Panc1 (cell line): ENCODE measurements around the gene KRT86. TPM values are rescaled to one million over a fixed set of nuclear protein-coding genes. Genes with fewer than 3 reads are reported as not detected.

ENCODE experiments used
- ATAC-seq: fragments of 200-7000 bp; cut with Tn5 transposase; 2 replicates; pipeline ENCODE4 v1.9.1; 2020; ENCODE audit warnings: mild to moderate bottlenecking, moderate library complexity
- BruUV-seq: library from RNA; stranded (reverse); fragments of 400-500 nt; replicated peaks from 2 replicates; lab custom pipeline; 2021; lab: Mats Ljungman, UMichigan
- CTCF ChIA-PET: fragments of 300-600 bp; sonication (Branson Sonifier 250); formaldehyde crosslinking; loops from one replicate; lab custom pipeline; 2022; ENCODE audit warnings: antibody characterized with exemption; lab: Charles Lee
- POLR2A ChIA-PET: fragments of 300-600 bp; sonication (Branson Sonifier 250); formaldehyde crosslinking; loops from one replicate; lab custom pipeline; 2022; ENCODE audit warnings: antibody characterized with exemption; lab: Charles Lee
- DNase-seq: peaks from one replicate; pipeline ENCODE4 v3.0.0-alpha.2; 2010; ENCODE audit warnings: low read depth, low spot score
- H3K27ac ChIP-seq: 2 replicates; pipeline ENCODE4 v1.5.1; 2011; ENCODE audit warnings: mild to moderate bottlenecking, low read length, inconsistent platforms
- H3K27me3 ChIP-seq: fragments of 200-500 bp; sonication (Bioruptor generic); 2 replicates; pipeline ENCODE4 v1.6.0; 2014; ENCODE audit warnings: low read length, inconsistent platforms; ENCODE audit not compliant: control insufficient read depth, insufficient read depth
- H3K36me3 ChIP-seq: fragments of 200-500 bp; sonication (Bioruptor generic); 2 replicates; pipeline ENCODE4 v1.5.1; 2014; ENCODE audit warnings: inconsistent platforms, mild to moderate bottlenecking, low read length, moderate library complexity; ENCODE audit not compliant: control insufficient read depth, insufficient read depth
- H3K4me1 ChIP-seq: 2 replicates; pipeline ENCODE4 v1.5.1; 2011; ENCODE audit warnings: inconsistent platforms, mild to moderate bottlenecking, low read length, moderate library complexity; ENCODE audit not compliant: control insufficient read depth, insufficient read depth
- H3K4me3 ChIP-seq, 2 experiments: 2 replicates each; pipeline ENCODE4 v1.5.1; 2011 to 2012; ENCODE audit warnings: low read depth in 2 of 2, low read length in 2 of 2, mild to moderate bottlenecking in 2 of 2, inconsistent platforms in 1 of 2, moderate library complexity in 1 of 2
- H3K9me3 ChIP-seq: fragments of 200-500 bp; sonication (Bioruptor generic); 2 replicates; pipeline ENCODE4 v1.5.1; 2014; ENCODE audit warnings: low read depth, mild to moderate bottlenecking, inconsistent platforms, low read length, moderate library complexity; ENCODE audit not compliant: control insufficient read depth, insufficient read depth
- POLR2AphosphoS5 ChIP-seq: IDR thresholded peaks from 2 replicates; pipeline ENCODE4 v1.6.1; 2012; ENCODE audit warnings: mild to moderate bottlenecking, low read depth, low read length, moderate library complexity
- SIN3A ChIP-seq: IDR thresholded peaks from 2 replicates; pipeline ENCODE4 v1.6.1; 2012; ENCODE audit warnings: low read depth, mild to moderate bottlenecking, low read length, moderate library complexity, borderline replicate concordance; ENCODE audit not compliant: insufficient read depth
- TCF7L2 ChIP-seq: IDR thresholded peaks from 2 replicates; pipeline ENCODE4 v1.6.1; 2011; ENCODE audit warnings: mild to moderate bottlenecking, low read depth, low read length, inconsistent platforms
- in situ Hi-C: cut with HindIII; loops from 2 replicates; pipeline ENCODE4 v1.10.0; 2016; ENCODE audit warnings: low sequenced_read_pairs, low pct_unique_long_range_greater_than_20kb
- intact Hi-C: fragments of 100-400 bp; cut with micrococcal nuclease; formaldehyde crosslinking; loops from one replicate; pipeline ENCODE4 v1.10.0; 2022; ENCODE audit not compliant: unreplicated experiment
- total RNA-seq: library from RNA; stranded (reverse); gene quantifications from one replicate; pipeline ENCODE4 v1.2.1, GENCODE V29; 2021; ENCODE audit not compliant: unreplicated experiment
- TF ChIP-seq, protein P1 (sequence below), 2 experiments: IDR thresholded peaks; 2 replicates each; pipeline ENCODE4 v1.6.1; 2011 to 2012; ENCODE audit warnings: low read depth in 2 of 2, control low read depth in 1 of 2, low read length in 1 of 2, mild to moderate bottlenecking in 1 of 2, moderate library complexity in 1 of 2; ENCODE audit not compliant: insufficient read depth in 1 of 2
- TF ChIP-seq, protein P2 (sequence below): fragments of 450-650 bp; IDR thresholded peaks from 2 replicates; pipeline ENCODE4 v1.5.1; 2017; ENCODE audit warnings: mild to moderate bottlenecking

Gene KRT86
- total RNA-seq, 1 experiment from 2014 or later = 1.1 TPM

GRCh38 chr12:52346593-52346992 lies 72.1 kb downstream of the KRT86 start:
- H3K27ac ChIP-seq = no peak overlapping the region
- CTCF ChIA-PET = no interaction called here
- DNase-seq = no peak
- no peak overlapping the region for H3K4me3 ChIP-seq
- ATAC-seq = no peak
- in situ Hi-C loops = no loop called here
- H3K4me1 ChIP-seq = peaks cover 8% of the 10 kb centered on the region
- H3K36me3 ChIP-seq = no peaks in the 10 kb centered on the region
- intact Hi-C loops = no loop called here
- peaks cover 2% of the 10 kb centered on the region; the same call in 1 of the 2 replicates for H3K27me3 ChIP-seq
- peaks cover 3% of the 10 kb centered on the region; the same call in 1 of the 2 replicates for H3K9me3 ChIP-seq
- POLR2A ChIA-PET = no interaction called here
- no TSS peak for BruUV-seq
- TF ChIP-seq TCF7L2 = no peak
- TF ChIP-seq, protein P1, sequence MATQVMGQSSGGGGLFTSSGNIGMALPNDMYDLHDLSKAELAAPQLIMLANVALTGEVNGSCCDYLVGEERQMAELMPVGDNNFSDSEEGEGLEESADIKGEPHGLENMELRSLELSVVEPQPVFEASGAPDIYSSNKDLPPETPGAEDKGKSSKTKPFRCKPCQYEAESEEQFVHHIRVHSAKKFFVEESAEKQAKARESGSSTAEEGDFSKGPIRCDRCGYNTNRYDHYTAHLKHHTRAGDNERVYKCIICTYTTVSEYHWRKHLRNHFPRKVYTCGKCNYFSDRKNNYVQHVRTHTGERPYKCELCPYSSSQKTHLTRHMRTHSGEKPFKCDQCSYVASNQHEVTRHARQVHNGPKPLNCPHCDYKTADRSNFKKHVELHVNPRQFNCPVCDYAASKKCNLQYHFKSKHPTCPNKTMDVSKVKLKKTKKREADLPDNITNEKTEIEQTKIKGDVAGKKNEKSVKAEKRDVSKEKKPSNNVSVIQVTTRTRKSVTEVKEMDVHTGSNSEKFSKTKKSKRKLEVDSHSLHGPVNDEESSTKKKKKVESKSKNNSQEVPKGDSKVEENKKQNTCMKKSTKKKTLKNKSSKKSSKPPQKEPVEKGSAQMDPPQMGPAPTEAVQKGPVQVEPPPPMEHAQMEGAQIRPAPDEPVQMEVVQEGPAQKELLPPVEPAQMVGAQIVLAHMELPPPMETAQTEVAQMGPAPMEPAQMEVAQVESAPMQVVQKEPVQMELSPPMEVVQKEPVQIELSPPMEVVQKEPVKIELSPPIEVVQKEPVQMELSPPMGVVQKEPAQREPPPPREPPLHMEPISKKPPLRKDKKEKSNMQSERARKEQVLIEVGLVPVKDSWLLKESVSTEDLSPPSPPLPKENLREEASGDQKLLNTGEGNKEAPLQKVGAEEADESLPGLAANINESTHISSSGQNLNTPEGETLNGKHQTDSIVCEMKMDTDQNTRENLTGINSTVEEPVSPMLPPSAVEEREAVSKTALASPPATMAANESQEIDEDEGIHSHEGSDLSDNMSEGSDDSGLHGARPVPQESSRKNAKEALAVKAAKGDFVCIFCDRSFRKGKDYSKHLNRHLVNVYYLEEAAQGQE (IDR thresholded peaks at IDR 0.05; ENCODE audit: insufficient read depth in 1 of 2, low read depth in 2 of 2, low read length in 1 of 2) = no peak
- TF ChIP-seq SIN3A = no peak
- no peak for TF ChIP-seq POLR2AphosphoS5
- TF ChIP-seq, protein P2, sequence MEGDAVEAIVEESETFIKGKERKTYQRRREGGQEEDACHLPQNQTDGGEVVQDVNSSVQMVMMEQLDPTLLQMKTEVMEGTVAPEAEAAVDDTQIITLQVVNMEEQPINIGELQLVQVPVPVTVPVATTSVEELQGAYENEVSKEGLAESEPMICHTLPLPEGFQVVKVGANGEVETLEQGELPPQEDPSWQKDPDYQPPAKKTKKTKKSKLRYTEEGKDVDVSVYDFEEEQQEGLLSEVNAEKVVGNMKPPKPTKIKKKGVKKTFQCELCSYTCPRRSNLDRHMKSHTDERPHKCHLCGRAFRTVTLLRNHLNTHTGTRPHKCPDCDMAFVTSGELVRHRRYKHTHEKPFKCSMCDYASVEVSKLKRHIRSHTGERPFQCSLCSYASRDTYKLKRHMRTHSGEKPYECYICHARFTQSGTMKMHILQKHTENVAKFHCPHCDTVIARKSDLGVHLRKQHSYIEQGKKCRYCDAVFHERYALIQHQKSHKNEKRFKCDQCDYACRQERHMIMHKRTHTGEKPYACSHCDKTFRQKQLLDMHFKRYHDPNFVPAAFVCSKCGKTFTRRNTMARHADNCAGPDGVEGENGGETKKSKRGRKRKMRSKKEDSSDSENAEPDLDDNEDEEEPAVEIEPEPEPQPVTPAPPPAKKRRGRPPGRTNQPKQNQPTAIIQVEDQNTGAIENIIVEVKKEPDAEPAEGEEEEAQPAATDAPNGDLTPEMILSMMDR = no peak

DNA sequence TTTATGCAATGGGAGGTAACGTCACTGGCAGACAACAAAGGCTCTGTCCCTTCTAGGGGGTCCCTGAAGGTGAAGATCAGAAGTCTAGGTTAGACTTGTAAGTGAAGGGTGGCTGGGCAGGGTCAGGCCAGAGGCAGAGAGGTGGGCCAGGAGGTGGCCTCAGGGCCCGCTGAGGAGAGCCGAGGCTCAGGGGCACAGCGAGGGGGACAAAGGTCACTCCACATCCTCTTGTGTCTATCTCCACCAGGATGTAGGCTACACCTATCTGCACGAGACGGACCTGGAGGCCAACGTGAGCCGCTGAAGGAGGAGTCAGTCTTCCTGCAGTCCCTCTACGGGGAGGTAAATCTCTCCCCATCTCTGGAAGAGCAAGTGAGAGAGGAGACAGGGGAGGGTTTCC lies 72.6 kb downstream of the KRT86 start:
- Histone ChIP-seq H3K9me3 (peaks cover 3% of the 10 kb centered on the region; the same call in 1 of the 2 replicates), H3K27ac (no peak overlapping the region), H3K27me3 (peaks cover 2% of the 10 kb centered on the region; the same call in 1 of the 2 replicates), H3K36me3 (no peaks in the 10 kb centered on the region), H3K4me3 (no peak overlapping the region), H3K4me1 (peaks cover 8% of the 10 kb centered on the region)
- ChIA-PET POLR2A (no interaction called here), CTCF (interaction anchor here (0.6 kb wide), 1 partner anchor 25 kb away, joined by 3 read pairs; no protein-coding TSS in a partner anchor)
- intact Hi-C loops (no loop called here), in situ Hi-C loops (no loop called here)
- ATAC-seq (no peak), DNase-seq (no peak)
- TF ChIP-seq, protein P2 = no peak
- no peak for TF ChIP-seq SIN3A
- no peak for TF ChIP-seq POLR2AphosphoS5
- TF ChIP-seq TCF7L2 = no peak
- TF ChIP-seq, protein P1 (IDR thresholded peaks at IDR 0.05; ENCODE audit: insufficient read depth in 1 of 2, low read depth in 2 of 2, low read length in 1 of 2) = no peak
- no TSS peak for BruUV-seq
